Activated naive CD4-positive, alpha-beta T cell treated with anti-CD3 and anti-CD28 coated beads, Interleukin-2, amount 50 U/mL, for 16 hours (primary cell): ENCODE data around the gene DTX2.
A peak's percentile ranks its signal among the peaks of the same experiment; 100 is the strongest.
"Not testable (repeated sequence)": the region's sequence is repeated elsewhere in the genome, so short reads cannot be mapped to it uniquely, and the experiment has no call there.

Source experiments
- DNase-seq: peaks from one replicate; pipeline ENCODE4 v3.0.0-alpha.2; 2020

The DTX2 gene

DNA sequence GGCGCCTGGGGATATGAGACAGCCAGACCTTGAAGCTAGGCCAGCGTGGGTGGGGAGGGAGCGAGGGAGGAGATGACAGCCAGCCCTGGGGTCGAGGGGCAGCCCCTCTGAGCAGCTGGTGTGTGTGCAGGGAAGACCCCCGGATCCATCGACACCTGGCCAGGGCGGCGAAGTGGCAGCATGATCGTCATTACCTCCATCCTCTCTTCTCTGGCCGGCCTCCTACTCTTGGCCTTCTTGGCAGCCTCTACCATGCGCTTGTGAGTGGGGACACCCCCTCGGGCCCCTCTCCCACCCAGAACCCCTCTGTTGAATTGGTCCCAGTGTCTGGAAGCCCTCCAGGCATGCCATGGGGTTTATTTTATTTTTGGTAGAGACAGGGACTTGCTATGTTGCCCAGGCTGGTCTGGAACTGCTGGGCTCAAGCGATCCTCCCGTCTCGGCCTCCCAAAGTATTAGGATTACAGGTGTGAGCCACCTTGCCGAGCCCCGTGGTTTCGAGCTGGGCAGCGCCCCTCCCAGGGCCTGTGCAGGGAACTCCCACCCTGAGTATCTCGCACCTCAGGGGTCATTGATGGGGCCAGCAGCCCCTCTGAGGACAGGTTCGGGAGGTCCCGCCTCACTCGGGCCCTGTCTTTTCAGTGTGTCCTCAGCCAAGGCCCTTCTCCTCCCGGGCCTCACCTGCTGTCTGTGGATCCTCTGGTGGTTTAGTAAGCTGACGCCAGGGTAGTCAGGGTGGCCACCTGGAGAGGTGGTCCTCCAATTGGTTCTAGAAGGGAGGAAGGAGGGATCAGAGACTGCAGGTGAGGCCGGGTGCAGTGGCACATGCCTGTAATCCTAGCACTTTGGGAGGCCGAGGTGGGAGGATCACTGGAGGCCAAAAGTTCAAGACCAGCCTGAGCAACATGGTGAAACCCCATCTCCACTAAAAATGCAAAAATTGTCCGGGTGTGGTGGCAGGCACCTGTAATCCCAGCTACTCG is 52.6 kb downstream of the DTX2 start:
- no peak for DNase-seq

DNA sequence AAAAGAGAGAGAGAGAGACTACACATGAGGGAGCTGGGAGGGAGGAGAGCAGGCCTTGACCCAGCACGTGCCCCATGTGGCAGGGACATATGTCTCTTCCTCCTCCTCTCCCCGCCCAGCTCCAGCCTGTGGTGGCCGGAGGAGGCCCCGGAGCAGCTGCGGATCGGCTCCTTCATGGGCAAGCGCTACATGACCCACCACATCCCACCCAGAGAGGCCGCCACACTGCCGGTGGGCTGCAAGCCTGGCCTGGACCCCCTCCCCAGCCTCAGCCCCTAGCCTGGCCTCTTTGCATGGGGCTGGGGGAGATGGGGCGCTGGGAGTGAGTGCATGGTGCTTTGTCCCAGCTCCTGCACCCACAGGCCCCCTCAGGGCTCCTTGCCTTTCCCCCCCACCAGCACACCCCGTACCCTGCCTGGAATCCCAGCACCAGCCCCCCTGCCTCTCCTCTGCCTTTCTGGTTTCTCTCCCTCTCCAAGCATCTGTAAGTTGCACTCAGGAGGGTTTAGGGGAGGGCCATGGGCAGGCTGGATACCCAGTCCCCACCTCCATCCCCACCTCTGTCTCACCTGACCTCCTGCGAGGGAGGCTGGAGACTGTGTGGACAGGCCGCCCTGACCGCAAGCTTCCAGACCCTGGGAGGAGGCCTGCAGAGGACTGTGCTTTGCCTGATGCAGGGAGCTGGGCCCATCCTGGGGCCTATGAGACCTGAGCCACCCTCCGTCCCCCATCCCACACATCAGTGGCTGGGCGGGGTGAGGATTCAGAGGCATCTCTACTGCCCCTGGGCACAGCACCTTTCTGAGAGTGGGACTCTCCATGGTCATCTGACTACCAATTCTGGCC is 53.6 kb downstream of the DTX2 start:
- DNase-seq, result no peak

DNA sequence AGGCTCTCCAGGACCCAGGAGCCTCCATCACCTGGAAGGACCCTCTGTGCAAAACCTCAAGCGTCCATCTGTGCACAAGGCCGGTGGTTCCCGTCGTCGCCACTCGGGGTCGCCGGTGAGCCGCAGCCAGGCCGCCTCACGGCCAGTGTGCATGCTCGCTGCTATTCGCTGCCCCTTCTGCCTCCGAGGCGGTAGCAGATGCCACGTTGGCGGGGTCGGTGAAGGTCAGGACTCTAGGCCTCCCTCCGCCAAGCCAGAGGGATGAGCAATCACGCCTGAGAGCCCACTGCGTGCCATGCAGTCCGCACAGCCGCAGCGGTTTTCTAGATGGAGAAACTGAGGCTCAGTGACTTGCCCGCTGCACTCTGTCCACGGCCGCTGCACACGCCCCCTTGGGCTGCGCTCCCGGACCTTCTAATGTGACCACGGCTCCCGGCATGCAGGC is 54.5 kb downstream of the DTX2 start:
- peak; percentile 46 for DNase-seq

DNA sequence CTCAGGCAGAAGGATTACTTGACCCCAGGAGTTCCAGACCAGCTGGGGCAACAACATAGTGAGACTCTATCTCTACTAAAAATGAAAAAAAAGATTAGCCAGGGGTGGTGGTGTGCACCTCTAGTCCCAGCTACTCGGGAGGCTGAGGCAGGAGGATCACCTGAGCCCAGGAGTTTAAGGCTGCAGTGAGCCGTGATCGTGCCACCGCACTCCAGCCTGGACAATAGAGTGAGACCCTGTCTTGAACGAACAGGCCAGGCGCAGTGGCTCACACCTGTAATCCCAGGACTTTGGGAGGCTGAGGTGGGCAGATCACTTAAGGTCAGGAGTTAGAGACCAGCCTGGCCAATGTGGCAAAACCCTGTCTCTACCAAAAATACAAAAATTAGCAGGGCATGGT is 55.4 kb downstream of the DTX2 start:
- not testable (repeated sequence) for DNase-seq

DNA sequence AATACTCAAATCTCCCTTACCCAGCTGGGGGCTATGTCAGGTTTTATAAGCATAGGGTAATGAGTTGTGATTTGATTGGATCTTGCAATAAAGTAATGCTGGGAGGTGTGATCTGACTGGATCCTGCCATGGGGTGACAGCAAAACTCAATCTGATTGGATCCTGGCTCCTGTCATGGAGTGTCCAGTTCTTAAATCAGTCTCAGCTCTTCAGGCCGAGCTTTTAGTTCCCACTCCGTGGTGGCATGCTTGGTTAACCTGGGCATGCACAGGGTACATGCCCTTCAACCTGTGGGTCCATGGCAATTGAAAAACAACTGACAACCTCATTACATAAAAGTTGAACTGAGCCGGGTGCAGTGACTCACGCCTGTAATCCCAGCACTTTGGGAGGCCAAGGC is 64.7 kb downstream of the DTX2 start:
- DNase-seq, result not testable (repeated sequence)

DNA sequence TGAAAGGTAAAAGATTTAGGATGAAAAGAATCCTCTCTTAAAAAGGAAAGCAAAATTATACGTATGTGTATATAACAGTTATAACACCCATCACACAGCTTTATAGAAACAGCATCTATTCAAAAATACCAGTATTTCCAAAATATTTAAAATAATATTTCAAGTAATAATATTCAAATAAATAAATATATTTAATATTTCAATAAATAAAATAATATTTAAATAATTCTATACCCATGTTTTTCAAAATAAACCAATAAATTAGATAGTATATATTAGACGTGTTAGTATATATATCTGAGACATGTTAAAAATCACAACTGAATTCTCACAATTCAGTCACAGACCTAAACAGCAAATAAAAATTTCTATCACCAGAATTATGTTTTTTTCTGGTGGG is 70.1 kb downstream of the DTX2 start:
- not testable (repeated sequence) for DNase-seq

DNA sequence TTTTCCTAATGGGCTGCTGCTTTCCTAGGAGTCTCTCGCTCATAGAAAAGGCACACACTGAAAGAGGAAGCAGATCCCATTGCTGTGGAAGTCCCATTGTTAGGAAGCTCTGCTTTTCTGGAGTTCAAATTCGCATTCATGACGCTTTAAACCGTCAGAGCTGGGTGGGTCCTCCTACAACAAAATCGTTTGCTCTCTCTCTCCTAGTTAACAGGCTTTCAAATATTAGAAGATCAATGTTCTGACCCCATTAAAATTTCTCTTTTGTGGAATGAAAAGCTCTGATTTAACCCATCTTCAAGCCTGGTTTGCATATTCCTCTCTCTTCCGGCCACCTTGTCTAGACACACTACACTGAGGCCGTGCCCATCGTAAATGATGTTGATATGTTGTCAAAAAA is 81.7 kb downstream of the DTX2 start, which contains the start of gene SPDYE16:
SPDYE16 (minus strand) TSS at position 101 of the 400 bp plus-strand sequence. CDS start 1,838 bp downstream, outside the sequence.
- DNase-seq, result not testable (repeated sequence)

DNA sequence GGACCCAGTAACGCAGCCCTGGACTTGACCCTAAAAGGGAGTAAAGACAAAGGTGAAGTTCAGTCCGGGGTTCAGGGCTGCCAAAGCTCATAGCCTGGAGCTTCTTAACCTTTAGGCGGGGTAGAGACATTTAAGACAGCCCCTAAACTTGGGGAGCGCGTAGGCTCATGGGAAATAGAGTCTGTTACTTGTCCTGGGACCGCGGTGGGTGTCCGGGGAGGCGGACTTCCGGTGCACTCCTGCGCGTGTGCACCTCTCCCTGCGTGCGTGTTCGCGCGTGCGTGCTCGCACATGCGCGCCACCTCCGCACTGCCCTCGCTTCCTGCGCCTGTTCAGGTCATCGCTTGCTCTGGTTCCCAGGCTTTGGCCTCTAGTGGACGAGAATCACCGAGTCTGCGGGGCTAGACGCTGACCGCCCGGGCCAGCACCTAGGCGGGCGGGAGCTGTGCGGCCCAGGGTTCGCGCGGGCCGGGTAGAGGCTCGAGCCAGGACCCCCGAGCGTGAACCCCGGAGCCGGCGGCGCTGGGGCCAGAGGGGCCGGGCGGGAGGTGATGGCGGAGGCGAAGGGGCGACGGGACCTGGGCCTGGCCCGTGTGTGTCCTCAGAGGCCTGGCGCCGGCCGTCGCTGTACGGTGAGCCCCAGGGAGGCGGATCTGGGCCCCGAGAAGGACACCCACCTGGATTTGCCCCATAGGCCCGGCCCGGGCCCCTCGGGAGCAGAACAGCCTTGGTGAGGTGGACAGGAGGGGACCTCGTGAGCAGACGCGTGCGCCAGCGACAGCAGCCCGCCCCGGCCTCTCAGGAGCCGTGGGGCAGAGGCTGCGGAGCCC is 87.7 kb downstream of the DTX2 start:
- peak; percentile 92 for DNase-seq

DNA sequence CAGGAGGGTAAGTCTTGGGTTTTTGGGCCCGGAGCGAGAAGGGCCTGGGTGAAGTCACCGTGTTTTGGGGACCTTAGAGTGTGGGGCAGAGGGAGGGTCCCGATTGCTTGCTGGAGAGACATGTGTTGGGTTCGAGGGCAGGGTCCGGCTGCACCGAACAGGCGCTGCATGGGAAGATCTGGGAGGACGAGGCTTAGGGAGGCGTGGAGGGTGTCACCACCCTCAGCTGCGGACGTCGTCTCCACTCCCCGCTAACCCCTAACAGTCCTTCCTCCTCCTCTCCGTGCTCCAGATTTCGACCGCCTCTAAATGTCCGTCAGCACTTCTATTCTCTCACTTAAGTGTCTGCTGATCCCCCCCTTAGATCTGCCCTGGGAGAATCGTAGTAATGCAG is 88.3 kb downstream of the DTX2 start:
- not testable (repeated sequence) for DNase-seq

DNA sequence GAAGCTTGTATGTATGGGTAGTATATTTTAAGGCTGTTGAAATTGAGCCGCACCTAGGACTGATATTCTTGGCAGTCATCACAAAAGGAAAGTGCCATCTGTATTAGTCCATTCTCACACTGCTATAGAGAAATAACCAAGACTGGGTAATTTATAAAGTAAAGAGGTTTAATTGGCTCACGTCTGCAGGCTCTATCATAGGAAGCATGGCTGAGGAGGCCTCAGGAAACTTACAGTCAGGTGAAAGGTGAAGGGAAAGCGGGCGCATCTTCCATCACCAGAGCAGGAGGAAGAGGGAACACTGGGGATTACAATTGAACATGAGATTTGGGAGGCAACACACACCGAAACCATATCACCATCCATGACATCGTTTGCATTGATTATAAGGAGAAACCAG is 90.5 kb downstream of the DTX2 start:
- not testable (repeated sequence) for DNase-seq
